Transverse colon (tissue), 3 donors: ENCODE measurements around the gene MGMT.

Source experiments
- CTCF ChIP-seq, 5 experiments: fragments of 200-600 bp in 3 of 5; fragments of 450-650 bp in 2 of 5; sonication (generic) in 3 of 5; IDR thresholded peaks; 1 replicate in 2 of 5; 2 replicates in 3 of 5; pipeline ENCODE4 v1.5.1; 2016 to 2017; ENCODE audit warnings: antibody characterized with exemption in 5 of 5, inconsistent platforms in 3 of 5, mild to moderate bottlenecking in 2 of 5, moderate library complexity in 1 of 5
- EP300 ChIP-seq: sonication (generic); formaldehyde crosslinking; IDR thresholded peaks from one replicate; pipeline ENCODE4 v1.6.1; 2017; ENCODE audit warnings: antibody characterized with exemption, low read depth

DNA sequence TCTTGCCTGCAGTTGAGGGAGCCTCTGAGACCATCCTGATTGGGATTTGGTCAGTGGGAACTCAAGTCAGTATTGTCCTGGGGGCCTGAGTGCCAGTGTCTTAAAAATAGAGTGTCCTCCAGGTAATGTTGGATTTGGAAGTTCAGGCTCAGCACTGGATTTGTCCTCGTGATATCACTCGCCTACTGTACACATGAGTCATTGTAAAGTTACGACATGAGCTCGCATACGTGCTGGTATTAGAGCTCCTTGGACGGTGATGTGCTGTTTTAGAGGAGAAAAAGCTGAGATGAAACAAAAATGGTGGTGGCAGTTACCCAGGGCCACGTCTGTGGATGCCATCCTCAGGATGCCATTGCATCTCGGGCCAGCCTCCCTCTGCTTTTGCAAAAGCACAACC lies 78.2 kb downstream of the MGMT start:
- TF ChIP-seq CTCF (IDR thresholded peaks at IDR 0.05) = no peak
- TF ChIP-seq EP300 = no peak
